GM23338 (cell line): ENCODE measurements around the gene DDIAS. TPM values are rescaled to one million over a fixed set of nuclear protein-coding genes. Genes with fewer than 3 reads are reported as not detected.

Experiments used
- ATAC-seq: fragments of 200-7000 bp; cut with Tn5 transposase; 3 replicates; pipeline ENCODE4 v1.9.1; 2020
- DNase-seq: peaks from one replicate; pipeline ENCODE4 v3.0.0-alpha.2; 2015; ENCODE audit warnings: low spot score
- H2AFZ ChIP-seq: fragments of 200-600 bp; sonication (generic); 2 replicates; pipeline ENCODE4 v1.8.0; 2016; ENCODE audit warnings: antibody characterized with exemption, mild to moderate bottlenecking, moderate library complexity
- H3F3A ChIP-seq: fragments of 200-600 bp; sonication (generic); replicated peaks from 2 replicates; pipeline ENCODE4 v1.8.0; 2017; ENCODE audit warnings: antibody characterized with exemption, mixed run types, low read depth
- H3K27ac ChIP-seq: fragments of 200-600 bp; sonication (generic); 2 replicates; pipeline ENCODE4 v1.6.1; 2016; ENCODE audit warnings: low read depth
- H3K27me3 ChIP-seq: fragments of 200-600 bp; sonication (generic); 2 replicates; pipeline ENCODE4 v1.8.0; 2016; ENCODE audit warnings: mild to moderate bottlenecking, mixed run types, moderate library complexity; ENCODE audit not compliant: insufficient read depth
- H3K36me3 ChIP-seq: fragments of 200-600 bp; sonication (generic); 2 replicates; pipeline ENCODE4 v1.8.0; 2016; ENCODE audit warnings: mild to moderate bottlenecking; ENCODE audit not compliant: insufficient read depth
- H3K4me1 ChIP-seq: fragments of 200-600 bp; sonication (generic); 2 replicates; pipeline ENCODE4 v1.8.0; 2016; ENCODE audit warnings: mild to moderate bottlenecking, moderate library complexity; ENCODE audit not compliant: insufficient read depth
- H3K4me2 ChIP-seq: fragments of 200-600 bp; sonication (generic); 2 replicates; pipeline ENCODE4 v1.7.1; 2017; ENCODE audit warnings: mixed run types
- H3K4me3 ChIP-seq: fragments of 200-600 bp; sonication (generic); 2 replicates; pipeline ENCODE4 v1.6.1; 2016; ENCODE audit warnings: mixed run types
- H3K79me2 ChIP-seq: fragments of 200-600 bp; sonication (generic); replicated peaks from 2 replicates; pipeline ENCODE4 v1.8.0; 2017; ENCODE audit warnings: mild to moderate bottlenecking; ENCODE audit not compliant: insufficient read depth
- H3K9me2 ChIP-seq: fragments of 200-600 bp; sonication (generic); 2 replicates; pipeline ENCODE4 v1.8.0; 2017; ENCODE audit not compliant: insufficient read depth
- H4K20me1 ChIP-seq: fragments of 200-600 bp; sonication (generic); replicated peaks from 2 replicates; pipeline ENCODE4 v1.8.0; 2017; ENCODE audit warnings: mild to moderate bottlenecking; ENCODE audit not compliant: insufficient read depth
- H3K27ac Mint-ChIP-seq: 2 replicates; pipeline ENCODE4 v1.8.0; 2020; ENCODE audit warnings: inconsistent platforms, mild to moderate bottlenecking, moderate library complexity, mixed read lengths
- H3K27me3 Mint-ChIP-seq: 3 replicates; pipeline ENCODE4 v1.8.0; 2022; ENCODE audit warnings: low read depth, mild to moderate bottlenecking, moderate library complexity, mixed read lengths, inconsistent platforms; ENCODE audit not compliant: insufficient read depth, poor library complexity
- H3K36me3 Mint-ChIP-seq: 3 replicates; pipeline ENCODE4 v1.8.0; 2021; ENCODE audit warnings: low read depth, mild to moderate bottlenecking, inconsistent platforms, moderate library complexity, mixed read lengths
- H3K4me1 Mint-ChIP-seq: 3 replicates; pipeline ENCODE4 v1.8.0; 2020; ENCODE audit warnings: mild to moderate bottlenecking, inconsistent platforms, mixed read lengths
- H3K4me3 Mint-ChIP-seq: 3 replicates; pipeline ENCODE4 v1.8.0; 2021; ENCODE audit warnings: moderate library complexity, mild to moderate bottlenecking, inconsistent platforms, mixed read lengths
- H3K9me3 Mint-ChIP-seq: 3 replicates; pipeline ENCODE4 v1.8.0; 2020; ENCODE audit warnings: moderate library complexity, mild to moderate bottlenecking, inconsistent platforms, mixed read lengths
- CREB1 ChIP-seq: fragments of 250-450 bp; sonication (Bioruptor Pico); IDR thresholded peaks from 2 replicates; pipeline ENCODE4 v1.5.0; 2020; ENCODE audit warnings: low read depth, mild to moderate bottlenecking, moderate library complexity
- ETS1 ChIP-seq: IDR thresholded peaks from 2 replicates; pipeline ENCODE4 v1.6.1; 2016; ENCODE audit warnings: antibody characterized with exemption
- EZH2phosphoT487 ChIP-seq: fragments of 200-600 bp; sonication (generic); IDR thresholded peaks from one replicate; pipeline ENCODE4 v1.8.1; 2018; ENCODE audit warnings: antibody characterized with exemption; ENCODE audit not compliant: unreplicated experiment
- NANOG ChIP-seq: IDR thresholded peaks from 2 replicates; pipeline ENCODE4 v1.6.1; 2016; ENCODE audit warnings: antibody characterized with exemption, borderline replicate concordance
- POLR2AphosphoS5 ChIP-seq: IDR thresholded peaks from 2 replicates; pipeline ENCODE4 v1.6.1; 2016; ENCODE audit warnings: antibody characterized with exemption, low read depth
- STAT1 ChIP-seq: IDR thresholded peaks from one replicate; pipeline ENCODE4 v1.6.1; 2016; ENCODE audit warnings: antibody characterized with exemption; ENCODE audit not compliant: unreplicated experiment
- ZNF114 ChIP-seq: fragments of 250-450 bp; sonication (Bioruptor Pico); IDR thresholded peaks from 2 replicates; pipeline ENCODE4 v1.5.0; 2020; ENCODE audit warnings: mild to moderate bottlenecking, moderate library complexity
- ZNF462 ChIP-seq: fragments of 250-450 bp; sonication (Bioruptor Pico); IDR thresholded peaks from 2 replicates; pipeline ENCODE4 v1.5.0; 2020; ENCODE audit warnings: mild to moderate bottlenecking, moderate library complexity
- polyA plus RNA-seq: library from polyadenylated mRNA; unstranded; fragments of >200 nt; fragmentation: Nextera tagmentation; extraction: Ambion mirVana; gene quantifications from 2 replicates; pipeline ENCODE4 v1.2.1, GENCODE V29; 2016
- total RNA-seq: library from RNA; depleted of rRNA; stranded (reverse); fragments of >200 nt; shearing (Covaris generic); gene quantifications from 2 replicates; pipeline ENCODE4 v1.2.3, GENCODE V29; 2014

DDIAS gene
- total and polyA plus RNA-seq, 2 experiments from 2014 or later: 19.5 to 53.0 TPM

- no peak for TF ChIP-seq ZNF462 (CRISPR knock-in tag)
- no peak for TF ChIP-seq EZH2phosphoT487
- TF ChIP-seq STAT1: no peak
- no peak for TF ChIP-seq NANOG
- no peak for TF ChIP-seq ETS1
- TF ChIP-seq CREB1 (CRISPR knock-in tag): no peak
- TF ChIP-seq POLR2AphosphoS5: no peak
Observed at GRCh38 chr11:82974135-82974534, 72.6 kb downstream of the DDIAS start (continued).

- TF ChIP-seq STAT1 (no peak), ZNF114 (CRISPR knock-in tag) (no peak), POLR2AphosphoS5 (no peak)
- Histone ChIP-seq H3K4me2 (no peak overlapping the region), H3K4me3 (no peak overlapping the region), H3K27me3 (no peaks in the 10 kb centered on the region), H3K27ac (no peak overlapping the region), H3K9me2 (no peaks in the 10 kb centered on the region), H3F3A (no peaks in the 10 kb centered on the region), H2AFZ (no peak overlapping the region), H3K4me1 (no peaks in the 10 kb centered on the region), H3K79me2 (no peaks in the 10 kb centered on the region), H3K36me3 (no peaks in the 10 kb centered on the region), H4K20me1 (no peaks in the 10 kb centered on the region)
- Mint-ChIP-seq H3K27ac (no peak overlapping the region), H3K4me3 (no peak overlapping the region), H3K9me3 (no peaks in the 10 kb centered on the region), H3K36me3 (no peaks in the 10 kb centered on the region), H3K4me1 (no peaks in the 10 kb centered on the region), H3K27me3 (no peaks in the 10 kb centered on the region)
- DNase-seq (no peak), ATAC-seq (no peak)
Observed at GRCh38 chr11:82974851-82975250, 73.3 kb downstream of the DDIAS start.
